PC-9 (cell line): ENCODE results near the gene CTNNA3. TPM values are rescaled to one million over a fixed set of nuclear protein-coding genes. Genes with fewer than 3 reads are reported as not detected.

Source experiments
- BruUV-seq: library from RNA; stranded (reverse); fragments of 400-500 nt; replicated peaks from 2 replicates; lab custom pipeline; 2021; lab: Mats Ljungman, UMichigan
- CTCF ChIA-PET: fragments of 300-600 bp; sonication (Branson Sonifier 250); formaldehyde crosslinking; loops from one replicate; lab custom pipeline; 2022; ENCODE audit warnings: antibody characterized with exemption; lab: Charles Lee
- POLR2A ChIA-PET: fragments of 300-600 bp; sonication (Branson Sonifier 250); formaldehyde crosslinking; loops from one replicate; lab custom pipeline; 2022; ENCODE audit warnings: antibody characterized with exemption; ENCODE audit not compliant: unreplicated experiment; lab: Charles Lee
- DNase-seq, 2 experiments: peaks; one replicate each; pipeline versions ENCODE4 v3.0.0 to v3.0.0-alpha.2; 2015 to 2022; ENCODE audit warnings: mixed read lengths in 1 of 2
- H2AFZ ChIP-seq: fragments of 200-600 bp; sonication (generic); 2 replicates; pipeline ENCODE4 v1.8.1; 2017; ENCODE audit warnings: antibody characterized with exemption
- H3F3A ChIP-seq: fragments of 200-600 bp; sonication (generic); 2 replicates; pipeline ENCODE4 v1.8.1; 2017; ENCODE audit warnings: antibody characterized with exemption, mild to moderate bottlenecking, low read depth; ENCODE audit not compliant: insufficient read depth
- H3K27ac ChIP-seq: fragments of 200-600 bp; sonication (generic); 2 replicates; pipeline ENCODE4 v1.6.1; 2016; ENCODE audit warnings: mixed run types
- H3K27me3 ChIP-seq: fragments of 200-600 bp; sonication (generic); 2 replicates; pipeline ENCODE4 v1.6.1; 2016; ENCODE audit warnings: low read depth, mixed run types; ENCODE audit not compliant: insufficient read depth
- H3K36me3 ChIP-seq: fragments of 200-600 bp; sonication (generic); 2 replicates; pipeline ENCODE4 v1.6.1; 2016; ENCODE audit warnings: low read depth, mixed run types
- H3K4me1 ChIP-seq: fragments of 200-600 bp; sonication (generic); replicated peaks from 2 replicates; pipeline ENCODE4 v1.6.1; 2016; ENCODE audit warnings: mixed run types; ENCODE audit not compliant: insufficient read depth
- H3K4me2 ChIP-seq: fragments of 200-600 bp; sonication (generic); 2 replicates; pipeline ENCODE4 v1.6.1; 2017; ENCODE audit warnings: mixed run types
- H3K4me3 ChIP-seq: fragments of 200-600 bp; sonication (generic); 2 replicates; pipeline ENCODE4 v1.6.1; 2016; ENCODE audit warnings: mixed run types
- H3K79me2 ChIP-seq: fragments of 200-600 bp; sonication (generic); 2 replicates; pipeline ENCODE4 v1.6.1; 2017; ENCODE audit warnings: low read depth, mixed run types
- H3K9me2 ChIP-seq: fragments of 200-600 bp; sonication (generic); 2 replicates; pipeline ENCODE4 v1.8.1; 2017; ENCODE audit warnings: mild to moderate bottlenecking; ENCODE audit not compliant: insufficient read depth
- H3K9me3 ChIP-seq: fragments of 200-600 bp; sonication (generic); 2 replicates; pipeline ENCODE4 v1.8.1; 2016; ENCODE audit warnings: low read depth; ENCODE audit not compliant: insufficient read depth
- H4K20me1 ChIP-seq: fragments of 200-600 bp; sonication (generic); 2 replicates; pipeline ENCODE4 v1.8.1; 2017; ENCODE audit not compliant: insufficient read depth
- CTCF ChIP-seq: fragments of 200-600 bp; sonication (generic); conservative IDR thresholded peaks from 2 replicates; pipeline ENCODE4 v1.6.1; 2017; ENCODE audit warnings: mixed run types, antibody characterized with exemption, mild to moderate bottlenecking, moderate library complexity
- EZH2 ChIP-seq: fragments of 200-600 bp; sonication (generic); IDR thresholded peaks from 2 replicates; pipeline ENCODE4 v1.8.0; 2017; ENCODE audit warnings: antibody characterized with exemption, low read depth
- intact Hi-C: fragments of 100-400 bp; cut with micrococcal nuclease; formaldehyde crosslinking; loops from one replicate; pipeline ENCODE4 v1.10.0; 2022; ENCODE audit not compliant: unreplicated experiment
- total RNA-seq: library from RNA; stranded (reverse); gene quantifications from 2 replicates; pipeline ENCODE4 v1.2.3, GENCODE V29; 2021

The CTNNA3 gene
- total RNA-seq, 1 experiment from 2014 or later: not detected

GRCh38 chr10:67464278-67464677 is 231.7 kb downstream of the CTNNA3 start:
- no peaks in the 10 kb centered on the region for H3F3A ChIP-seq
- H3K9me2 ChIP-seq: no peaks in the 10 kb centered on the region
- H3K4me1 ChIP-seq: no peaks in the 10 kb centered on the region
- H3K79me2 ChIP-seq: no peaks in the 10 kb centered on the region
- H3K4me2 ChIP-seq: no peak overlapping the region
- no peak overlapping the region for H3K4me3 ChIP-seq
- no peak overlapping the region for H2AFZ ChIP-seq
- ChIA-PET POLR2A (no interaction called here), CTCF (no interaction called here)
- H3K9me3 ChIP-seq: no peaks in the 10 kb centered on the region
- no peaks in the 10 kb centered on the region for H3K36me3 ChIP-seq
- intact Hi-C loops: no loop called here
- BruUV-seq: no TSS peak
- H4K20me1 ChIP-seq: no peaks in the 10 kb centered on the region
- TF ChIP-seq EZH2: no peak
- no peak for TF ChIP-seq CTCF
- no peak overlapping the region for H3K27ac ChIP-seq
- no peak for DNase-seq
- no peaks in the 10 kb centered on the region for H3K27me3 ChIP-seq

GRCh38 chr10:67452892-67453291 is 243.1 kb downstream of the CTNNA3 start:
- CTCF ChIA-PET: no interaction called here

GRCh38 chr10:67438605-67439304 is 257.2 kb downstream of the CTNNA3 start:
- CTCF ChIA-PET: no interaction called here
- H3F3A ChIP-seq: no peaks in the 10 kb centered on the region
- H3K36me3 ChIP-seq: no peaks in the 10 kb centered on the region
- POLR2A ChIA-PET: no interaction called here
- H3K79me2 ChIP-seq: no peaks in the 10 kb centered on the region
- no TSS peak for BruUV-seq
- no peak overlapping the region for H3K27ac ChIP-seq
- no peak for DNase-seq
- intact Hi-C loops: no loop called here
- no peak overlapping the region for H2AFZ ChIP-seq
- H3K4me1 ChIP-seq: no peaks in the 10 kb centered on the region
- no peak overlapping the region for H3K4me3 ChIP-seq
- H3K27me3 ChIP-seq: no peaks in the 10 kb centered on the region
- TF ChIP-seq CTCF: no peak
- no peak for TF ChIP-seq EZH2
- H3K9me2 ChIP-seq: no peaks in the 10 kb centered on the region
- no peaks in the 10 kb centered on the region for H4K20me1 ChIP-seq
- no peaks in the 10 kb centered on the region for H3K9me3 ChIP-seq
- H3K4me2 ChIP-seq: no peak overlapping the region

More at GRCh38 chr10:67452892-67453291, 243.1 kb downstream of the CTNNA3 start:
- POLR2A ChIA-PET: no interaction called here
- intact Hi-C loops: no loop called here
- H3K27ac ChIP-seq: no peak overlapping the region
- H3K9me2 ChIP-seq: no peaks in the 10 kb centered on the region
- H3F3A ChIP-seq: no peaks in the 10 kb centered on the region
- H3K27me3 ChIP-seq: no peaks in the 10 kb centered on the region
- no peak overlapping the region for H3K4me3 ChIP-seq
- no peak overlapping the region for H2AFZ ChIP-seq
- no peaks in the 10 kb centered on the region for H3K36me3 ChIP-seq
- no peaks in the 10 kb centered on the region for H3K4me1 ChIP-seq
- no TSS peak for BruUV-seq
- H3K79me2 ChIP-seq: no peaks in the 10 kb centered on the region
- no peak for DNase-seq
- no peak overlapping the region for H3K4me2 ChIP-seq
- no peaks in the 10 kb centered on the region for H4K20me1 ChIP-seq
- TF ChIP-seq CTCF (no peak), EZH2 (no peak)
- peaks cover 3% of the 10 kb centered on the region; the same call in 1 of the 2 replicates for H3K9me3 ChIP-seq
